IMR-90 (cell line): ENCODE data around the gene SAMD11. TPM values are rescaled to one million over a fixed set of nuclear protein-coding genes. Genes with fewer than 3 reads are reported as not detected.

ENCODE experiments used
- ATAC-seq: fragments of 200-7000 bp; cut with Tn5 transposase; 2 replicates; pipeline ENCODE4 v1.9.1; 2020; ENCODE audit warnings: low read depth, mild to moderate bottlenecking, moderate library complexity
- BruUV-seq: library from RNA; stranded (reverse); fragments of 400-500 nt; replicated peaks from 2 replicates; lab custom pipeline; 2021; lab: Mats Ljungman, UMichigan
- CTCF ChIA-PET: fragments of 300-600 bp; formaldehyde crosslinking; extraction: SDS; loops from one replicate; lab custom pipeline; 2021; ENCODE audit warnings: antibody characterized with exemption; lab: Yijun Ruan, JAX
- POLR2A ChIA-PET: fragments of 300-600 bp; sonication (Branson Sonifier 250); formaldehyde crosslinking; loops from one replicate; lab custom pipeline; 2022; ENCODE audit warnings: antibody characterized with exemption; ENCODE audit not compliant: unreplicated experiment; lab: Charles Lee
- DNase-seq: peaks from one replicate; pipeline ENCODE4 v3.0.0; 2013
- H2AFZ ChIP-seq: replicated peaks from 2 replicates; pipeline ENCODE3; 2013; ENCODE audit warnings: low read length, mild to moderate bottlenecking; ENCODE audit not compliant: poor library complexity
- H2AK5ac ChIP-seq: 2 replicates; pipeline ENCODE4 v1.6.1; 2013; ENCODE audit warnings: low read depth, low read length, inconsistent platforms
- H2AK9ac ChIP-seq: replicated peaks from 2 replicates; pipeline ENCODE3; 2013; ENCODE audit warnings: mild to moderate bottlenecking, low read depth, low read length, moderate library complexity; ENCODE audit not compliant: poor library complexity
- H2BK120ac ChIP-seq: 2 replicates; pipeline ENCODE4 v1.6.1; 2013; ENCODE audit warnings: low read depth, low read length, inconsistent platforms
- H2BK15ac ChIP-seq: 3 replicates; pipeline ENCODE4 v1.6.1; 2013; ENCODE audit warnings: low read depth, low read length, inconsistent platforms
- H2BK20ac ChIP-seq: 2 replicates; pipeline ENCODE4 v1.6.1; 2013; ENCODE audit warnings: low read depth, mild to moderate bottlenecking, inconsistent platforms, low read length, moderate library complexity
- H2BK5ac ChIP-seq: 2 replicates; pipeline ENCODE4 v1.6.1; 2013; ENCODE audit warnings: mild to moderate bottlenecking, low read depth, low read length, inconsistent platforms; ENCODE audit not compliant: poor library complexity, severe bottlenecking
- H3K14ac ChIP-seq: replicated peaks from 2 replicates; pipeline ENCODE4 v1.6.1; 2013; ENCODE audit warnings: low read depth, low read length, inconsistent platforms
- H3K18ac ChIP-seq: 2 replicates; pipeline ENCODE4 v1.6.1; 2013; ENCODE audit warnings: low read depth, low read length, control low read depth
- H3K23ac ChIP-seq: 2 replicates; pipeline ENCODE4 v1.6.1; 2013; ENCODE audit warnings: low read depth, low read length, inconsistent platforms
- H3K27ac ChIP-seq: 2 replicates; pipeline ENCODE4 v1.5.1; 2013; ENCODE audit warnings: mild to moderate bottlenecking, control low read depth, low read length; ENCODE audit not compliant: insufficient read depth
- H3K27me3 ChIP-seq: 2 replicates; pipeline ENCODE4 v1.6.1; 2013; ENCODE audit warnings: low read length; ENCODE audit not compliant: control insufficient read depth, insufficient read depth
- H3K36me3 ChIP-seq: 2 replicates; pipeline ENCODE4 v1.6.1; 2013; ENCODE audit warnings: low read length, mixed read lengths; ENCODE audit not compliant: control insufficient read depth, insufficient read depth
- H3K4ac ChIP-seq: 2 replicates; pipeline ENCODE4 v1.6.1; 2013; ENCODE audit warnings: low read depth, low read length, inconsistent platforms
- H3K4me1 ChIP-seq: 2 replicates; pipeline ENCODE4 v1.6.1; 2013; ENCODE audit warnings: low read length, mixed read lengths; ENCODE audit not compliant: control insufficient read depth, insufficient read depth
- H3K4me2 ChIP-seq: 2 replicates; pipeline ENCODE4 v1.6.1; 2013; ENCODE audit warnings: low read depth, mild to moderate bottlenecking, control low read depth, low read length, moderate library complexity
- H3K4me3 ChIP-seq: 2 replicates; pipeline ENCODE4 v1.5.1; 2013; ENCODE audit warnings: low read depth, mild to moderate bottlenecking, control low read depth, low read length, moderate library complexity; ENCODE audit not compliant: insufficient read depth
- H3K56ac ChIP-seq: 2 replicates; pipeline ENCODE4 v1.6.1; 2013; ENCODE audit warnings: low read length, inconsistent platforms; ENCODE audit not compliant: insufficient read depth; ENCODE audit errors: extremely low read depth
- H3K79me1 ChIP-seq, 2 experiments: 2 replicates each; pipeline ENCODE4 v1.6.1; 2013; ENCODE audit warnings: low read length in 2 of 2, inconsistent platforms in 1 of 2, low read depth in 1 of 2
- H3K9ac ChIP-seq: 2 replicates; pipeline ENCODE4 v1.6.1; 2013; ENCODE audit warnings: low read depth, low read length, control low read depth
- H3K9me1 ChIP-seq: 2 replicates; pipeline ENCODE4 v1.6.1; 2013; ENCODE audit warnings: low read length, inconsistent platforms; ENCODE audit not compliant: insufficient read depth
- H3K9me3 ChIP-seq: 2 replicates; pipeline ENCODE4 v1.6.1; 2013; ENCODE audit warnings: low read length; ENCODE audit not compliant: control insufficient read depth, insufficient read depth
- H4K20me1 ChIP-seq: 2 replicates; pipeline ENCODE4 v1.6.1; 2013; ENCODE audit warnings: low read length, inconsistent platforms; ENCODE audit not compliant: insufficient read depth
- H4K5ac ChIP-seq: 2 replicates; pipeline ENCODE4 v1.6.1; 2013; ENCODE audit warnings: mild to moderate bottlenecking, low read depth, low read length, control low read depth
- H4K8ac ChIP-seq, 2 experiments: 2 replicates each; pipeline ENCODE4 v1.6.1; 2013; ENCODE audit warnings: low read depth in 2 of 2, low read length in 2 of 2, control low read depth in 1 of 2, inconsistent platforms in 1 of 2
- H4K91ac ChIP-seq: 2 replicates; pipeline ENCODE4 v1.6.1; 2013; ENCODE audit warnings: low read depth, low read length, inconsistent platforms; ENCODE audit not compliant: insufficient read depth
- FOS ChIP-seq: fragments of 150-350 bp; IDR thresholded peaks from 2 replicates; pipeline ENCODE4 v1.6.1; 2016; ENCODE audit warnings: low read depth, low read length
- MXI1 ChIP-seq: IDR thresholded peaks from 2 replicates; pipeline ENCODE4 v1.6.1; 2012; ENCODE audit warnings: low read depth, mild to moderate bottlenecking, low read length, moderate library complexity, borderline replicate concordance
- POLR2A ChIP-seq: IDR thresholded peaks from 2 replicates; pipeline ENCODE4 v1.6.1; 2012; ENCODE audit warnings: mild to moderate bottlenecking, low read depth, low read length
- WGBS, 2 experiments: methylation state at CpG; one replicate each; pipeline versions ENCODE4 v1.1.5 to v1.1.7; 2013; ENCODE audit warnings: missing lambda C conversion rate in 2 of 2; ENCODE audit not compliant: insufficient read length in 1 of 2; ENCODE audit errors: extremely low coverage in 2 of 2; 5-methylcytosine and 5-hydroxymethylcytosine counted together
- dilution Hi-C: fragments of 300-500 bp; cut with HindIII; formaldehyde crosslinking; loops from one replicate; pipeline ENCODE4 v1.14.3; 2018; ENCODE audit warnings: low sequenced_read_pairs; ENCODE audit not compliant: unreplicated experiment
- in situ Hi-C: fragments of 300-500 bp; cut with MboI; formaldehyde crosslinking; loops from 3 replicates; pipeline ENCODE4 v1.14.3; 2019; ENCODE audit warnings: low sequenced_read_pairs, inconsistent platforms, mixed read lengths
- intact Hi-C: fragments of 100-400 bp; cut with micrococcal nuclease; formaldehyde crosslinking; loops from 2 replicates; pipeline ENCODE4 v1.10.0; 2022
- polyA plus RNA-seq, 3 experiments: library from polyadenylated mRNA; depleted of rRNA; stranded (reverse); fragments of >200 nt; gene quantifications; 2 replicates each; pipeline ENCODE4 v1.2.3, GENCODE V29; 2012; ENCODE audit warnings: low replicate concordance in 1 of 3
- total RNA-seq: library from RNA; depleted of rRNA; stranded (reverse); fragments of >200 nt; gene quantifications from 2 replicates; pipeline ENCODE4 v1.2.3, GENCODE V29; 2012
- TF ChIP-seq, protein P1 (sequence below): fragments of 150-350 bp; IDR thresholded peaks from 2 replicates; pipeline ENCODE4 v1.6.1; 2017; ENCODE audit warnings: mild to moderate bottlenecking, antibody characterized with exemption, low read length, low read depth

SAMD11 gene
- total and polyA plus RNA-seq, 2 of the 4 experiments (the other 2 are of a cell fraction): 5.9 to 22.9 TPM

- BruUV-seq: no TSS peak
- Histone ChIP-seq H2BK15ac (no peak overlapping the region), H3K23ac (no peak overlapping the region), H2BK20ac (no peak overlapping the region), H3K4me3 (no peak overlapping the region), H2BK5ac (no peak overlapping the region), H3K56ac (no peak overlapping the region), H4K20me1 (peaks cover 6% of the 10 kb centered on the region; the same call in 1 of the 2 replicates), H2AK5ac (no peak overlapping the region), H3K18ac (no peak overlapping the region), H2BK120ac (no peak overlapping the region), H3K9me3 (no peaks in the 10 kb centered on the region), H3K4me2 (no peak overlapping the region), H3K9ac (no peak overlapping the region), H3K79me1 (no peaks in the 10 kb centered on the region), H2AFZ (no peak overlapping the region), H4K5ac (no peak overlapping the region), H3K4me1 (peaks cover 5% of the 10 kb centered on the region), H3K27ac (no peak overlapping the region), H4K91ac (no peak overlapping the region), H3K27me3 (no peaks in the 10 kb centered on the region), H3K4ac (no peak overlapping the region), H3K14ac (no peak overlapping the region), H2AK9ac (no peak overlapping the region), H4K8ac (no peak overlapping the region), H3K36me3 (peaks cover 9% of the 10 kb centered on the region), H3K9me1 (no peaks in the 10 kb centered on the region)
- intact Hi-C loops: no loop called here
- DNase-seq (no peak), ATAC-seq (no peak)
- dilution Hi-C loops: no loop called here
- no CpG with 5 or more reads among the region's 10 CpGs for WGBS, 2 experiments
- in situ Hi-C loops: no loop called here
- TF ChIP-seq POLR2A (no peak), FOS (no peak), MXI1 (no peak)
- TF ChIP-seq, protein P1, sequence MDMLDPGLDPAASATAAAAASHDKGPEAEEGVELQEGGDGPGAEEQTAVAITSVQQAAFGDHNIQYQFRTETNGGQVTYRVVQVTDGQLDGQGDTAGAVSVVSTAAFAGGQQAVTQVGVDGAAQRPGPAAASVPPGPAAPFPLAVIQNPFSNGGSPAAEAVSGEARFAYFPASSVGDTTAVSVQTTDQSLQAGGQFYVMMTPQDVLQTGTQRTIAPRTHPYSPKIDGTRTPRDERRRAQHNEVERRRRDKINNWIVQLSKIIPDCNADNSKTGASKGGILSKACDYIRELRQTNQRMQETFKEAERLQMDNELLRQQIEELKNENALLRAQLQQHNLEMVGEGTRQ: no peak
- ChIA-PET CTCF (no interaction called here), POLR2A (no interaction called here)
These were observed 9.8 kb downstream of the SAMD11 start for GRCh38 chr1:933603-933940.
